Mesenteric fat pad (tissue), 1 donor: ENCODE measurements around the gene IMMP1L. TPM values are rescaled to one million over a fixed set of nuclear protein-coding genes. Genes with fewer than 3 reads are reported as not detected.

Experiments used
- DNase-seq: peaks from one replicate; pipeline ENCODE4 v3.0.0-alpha.2; 2020; ENCODE audit warnings: low spot score
- total RNA-seq: library from RNA; stranded (reverse); fragmentation: NEBNext Ultra II Directional; extraction: Animal tissue kit (Norgen Biotek cat#: 25700); gene quantifications from one replicate; pipeline ENCODE4 v1.2.1, GENCODE V29; 2021
- donor health status: DM: yes; HTN: yes; CAD: no.

The IMMP1L gene
- total RNA-seq, 1 donor from 2014 or later = 9.4 TPM

GRCh38 chr11:31477528-31478222 is 31.7 kb downstream of the IMMP1L start:
- DNase-seq = no peak

- DNase-seq = no peak
These were observed 35.3 kb downstream of the IMMP1L start for GRCh38 chr11:31474083-31474482.

GRCh38 chr11:31464436-31464835 is 45.0 kb downstream of the IMMP1L start:
- no peak for DNase-seq

- no peak for DNase-seq
These were observed 54.2 kb downstream of the IMMP1L start for GRCh38 chr11:31455177-31455576.

- DNase-seq = no peak
These were observed 58.6 kb downstream of the IMMP1L start for GRCh38 chr11:31450841-31451240.

- DNase-seq = no peak
These were observed 60.4 kb downstream of the IMMP1L start for GRCh38 chr11:31449040-31449439.

GRCh38 chr11:31445621-31446020 is 63.8 kb downstream of the IMMP1L start:
- DNase-seq = no peak

- no peak for DNase-seq
These were observed 65.6 kb downstream of the IMMP1L start for GRCh38 chr11:31443802-31444201.

- DNase-seq = no peak
These were observed 67.3 kb downstream of the IMMP1L start for GRCh38 chr11:31442086-31442485.

- DNase-seq = no peak
These were observed 68.1 kb downstream of the IMMP1L start for GRCh38 chr11:31441296-31441695.

- no peak for DNase-seq
These were observed 71.5 kb downstream of the IMMP1L start for GRCh38 chr11:31437742-31438435.

GRCh38 chr11:31433851-31434250 is 75.6 kb downstream of the IMMP1L start:
- no peak for DNase-seq

GRCh38 chr11:31424652-31425051 is 84.8 kb downstream of the IMMP1L start:
- no peak for DNase-seq

GRCh38 chr11:31422703-31423102 is 86.7 kb downstream of the IMMP1L start:
- DNase-seq = no peak

GRCh38 chr11:31421820-31422219 is 87.6 kb downstream of the IMMP1L start:
- DNase-seq = no peak

- no peak for DNase-seq
These were observed 89.8 kb downstream of the IMMP1L start for GRCh38 chr11:31419669-31420068.

- DNase-seq = no peak
These were observed 90.3 kb downstream of the IMMP1L start for GRCh38 chr11:31419138-31419537.

- DNase-seq = no peak
These were observed 91.6 kb downstream of the IMMP1L start for GRCh38 chr11:31417816-31418215.

GRCh38 chr11:31417357-31417756 is 92.1 kb downstream of the IMMP1L start:
- DNase-seq = no peak

GRCh38 chr11:31415435-31415834 is 94.0 kb downstream of the IMMP1L start:
- DNase-seq = no peak

GRCh38 chr11:31414338-31414737 is 95.1 kb downstream of the IMMP1L start:
- no peak for DNase-seq

GRCh38 chr11:31412946-31413345 is 96.5 kb downstream of the IMMP1L start:
- DNase-seq = no peak

GRCh38 chr11:31408201-31408600 is 101.2 kb downstream of the IMMP1L start:
- no peak for DNase-seq
